HL-60 (cell line): Measurements from ENCODE around the gene RAB23.

ENCODE experiments used
- DNase-seq, 2 experiments: peaks; one replicate each; pipeline ENCODE4 v3.0.0-alpha.2; 2010 to 2020; ENCODE audit warnings: low read depth in 1 of 2, low spot score in 1 of 2
- H3K27ac ChIP-seq: fragments of 250-450 bp; sonication (Bioruptor Pico); replicated peaks from 2 replicates; pipeline ENCODE4 v1.5.1; 2020; ENCODE audit warnings: mild to moderate bottlenecking, moderate library complexity
- H3K27me3 ChIP-seq: fragments of 250-450 bp; sonication (Bioruptor Pico); 2 replicates; pipeline ENCODE4 v1.5.1; 2021; ENCODE audit warnings: mild to moderate bottlenecking, moderate library complexity; ENCODE audit not compliant: insufficient read depth, poor library complexity, severe bottlenecking
- H3K4me3 ChIP-seq: replicated peaks from 2 replicates; pipeline ENCODE4 v1.5.1; 2011; ENCODE audit warnings: mild to moderate bottlenecking, control low read depth, low read length; ENCODE audit not compliant: insufficient read depth
- CTCF ChIP-seq: IDR thresholded peaks from one replicate; pipeline ENCODE4 v1.5.1; 2011; ENCODE audit warnings: low read length, control low read depth, inconsistent platforms; ENCODE audit not compliant: insufficient read depth
- GABPA ChIP-seq: IDR thresholded peaks from 2 replicates; pipeline ENCODE4 v1.6.1; 2012; ENCODE audit warnings: low read depth
- POLR2AphosphoS5 ChIP-seq: IDR thresholded peaks from 2 replicates; pipeline ENCODE4 v1.6.1; 2012; ENCODE audit warnings: low read depth
- REST ChIP-seq: IDR thresholded peaks from 2 replicates; pipeline ENCODE4 v1.6.1; 2012; ENCODE audit warnings: low read depth; ENCODE audit not compliant: insufficient replicate concordance
- SPI1 ChIP-seq: IDR thresholded peaks from 2 replicates; pipeline ENCODE4 v1.6.1; 2012; ENCODE audit warnings: low read depth, mild to moderate bottlenecking, borderline replicate concordance

RAB23 gene

DNA sequence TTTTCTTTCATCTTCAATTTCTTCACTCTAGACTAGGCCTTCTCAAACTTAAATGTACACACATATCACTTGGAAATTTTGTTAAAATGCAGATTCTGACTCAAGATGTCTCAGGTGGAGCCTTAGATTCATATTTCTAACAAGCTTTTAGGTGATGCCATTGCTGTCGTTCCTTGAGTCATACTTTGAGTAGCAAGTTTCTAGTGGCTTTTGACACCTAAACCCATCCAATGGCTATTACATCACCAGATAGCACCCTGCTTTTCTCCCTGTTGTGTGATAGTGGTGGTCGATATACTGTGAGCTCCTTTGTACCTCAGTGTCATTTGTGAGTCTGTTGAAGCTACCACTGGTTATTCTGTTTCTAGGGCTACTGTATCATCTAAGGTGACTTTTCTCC lies 84.8 kb downstream of the RAB23 start:
- Histone ChIP-seq H3K4me3 (no peak overlapping the region), H3K27ac (no peak overlapping the region), H3K27me3 (no peaks in the 10 kb centered on the region)
- no peak for TF ChIP-seq CTCF
- no peak for TF ChIP-seq GABPA
- no peak for TF ChIP-seq REST
- TF ChIP-seq SPI1: no peak
- no peak for TF ChIP-seq POLR2AphosphoS5
- no peak for DNase-seq
